ENCODE results near the gene EPB41. TPM values are rescaled to one million over a fixed set of nuclear protein-coding genes. Genes with fewer than 3 reads are reported as not detected.
A peak's percentile ranks its signal among the peaks of the same experiment; 100 is the strongest.

EPB41 gene
- total RNA-seq, 4 donors from 2014 or later: 28.5 to 43.9 (median 41.8) TPM

DNA sequence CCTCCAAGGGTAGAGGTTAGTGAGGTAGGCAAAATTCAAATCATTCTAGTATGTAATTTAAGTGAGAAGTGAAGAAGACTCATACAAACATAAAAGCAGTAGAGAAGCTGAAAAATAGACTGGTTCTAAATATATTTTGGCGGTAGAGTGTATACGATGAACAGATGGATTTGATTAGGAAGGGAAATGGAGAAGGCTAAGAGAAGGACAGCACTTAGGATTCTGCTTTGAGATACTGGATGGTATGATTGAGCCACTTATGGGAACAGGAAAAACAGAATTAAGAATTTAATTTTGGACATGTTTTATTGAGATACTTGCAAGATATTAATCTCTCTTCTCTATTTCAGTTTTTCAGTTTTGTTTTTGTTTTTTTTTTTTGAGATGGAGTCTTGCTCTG, 60.1 kb downstream of the EPB41 start:
- Histone ChIP-seq H3K27me3 (no peaks in the 10 kb centered on the region), H3K36me3 (no peaks in the 10 kb centered on the region), H3K4me3 (no peak overlapping the region), H3K27ac (peak overlapping the region in 1 of 4 donors; percentile 50), H3K9me3 (no peaks in the 10 kb centered on the region), H3K4me1 (peaks cover 0 to 34% (median 12%) of the 10 kb centered on the region in 3 donors)
- no peak for DNase-seq
- intact Hi-C loops (cut with DNase I): no loop called here
- no peak for TF ChIP-seq POLR2A (IDR thresholded peaks at IDR 0.05)
- TF ChIP-seq, protein P1, sequence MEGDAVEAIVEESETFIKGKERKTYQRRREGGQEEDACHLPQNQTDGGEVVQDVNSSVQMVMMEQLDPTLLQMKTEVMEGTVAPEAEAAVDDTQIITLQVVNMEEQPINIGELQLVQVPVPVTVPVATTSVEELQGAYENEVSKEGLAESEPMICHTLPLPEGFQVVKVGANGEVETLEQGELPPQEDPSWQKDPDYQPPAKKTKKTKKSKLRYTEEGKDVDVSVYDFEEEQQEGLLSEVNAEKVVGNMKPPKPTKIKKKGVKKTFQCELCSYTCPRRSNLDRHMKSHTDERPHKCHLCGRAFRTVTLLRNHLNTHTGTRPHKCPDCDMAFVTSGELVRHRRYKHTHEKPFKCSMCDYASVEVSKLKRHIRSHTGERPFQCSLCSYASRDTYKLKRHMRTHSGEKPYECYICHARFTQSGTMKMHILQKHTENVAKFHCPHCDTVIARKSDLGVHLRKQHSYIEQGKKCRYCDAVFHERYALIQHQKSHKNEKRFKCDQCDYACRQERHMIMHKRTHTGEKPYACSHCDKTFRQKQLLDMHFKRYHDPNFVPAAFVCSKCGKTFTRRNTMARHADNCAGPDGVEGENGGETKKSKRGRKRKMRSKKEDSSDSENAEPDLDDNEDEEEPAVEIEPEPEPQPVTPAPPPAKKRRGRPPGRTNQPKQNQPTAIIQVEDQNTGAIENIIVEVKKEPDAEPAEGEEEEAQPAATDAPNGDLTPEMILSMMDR (IDR thresholded peaks at IDR 0.05): no peak
- 71 to 79% methylated on average over 2 of the region's 2 CpGs for WGBS, 2 donors

DNA sequence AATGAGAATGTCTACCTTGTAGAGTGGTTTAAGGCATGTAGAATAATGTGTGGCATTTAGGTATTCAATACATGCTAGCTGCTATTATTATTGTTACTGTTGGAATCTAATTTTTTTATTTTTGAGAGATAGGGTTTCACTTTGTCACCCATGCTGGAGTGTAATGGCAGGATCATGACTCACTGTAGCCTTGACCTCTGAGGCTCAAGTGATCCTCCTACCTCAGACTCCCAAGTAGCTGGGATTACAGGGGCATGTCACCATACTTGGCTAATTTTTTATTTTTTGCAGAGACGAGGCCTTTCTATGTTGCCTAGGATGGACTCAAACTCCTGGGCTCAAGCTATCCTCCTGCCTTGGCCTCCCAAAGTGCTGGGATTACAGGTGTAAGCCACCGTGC, 61.9 kb downstream of the EPB41 start:
- TF ChIP-seq, protein P1 (IDR thresholded peaks at IDR 0.05): no peak
- TF ChIP-seq POLR2A (IDR thresholded peaks at IDR 0.05): no peak

DNA sequence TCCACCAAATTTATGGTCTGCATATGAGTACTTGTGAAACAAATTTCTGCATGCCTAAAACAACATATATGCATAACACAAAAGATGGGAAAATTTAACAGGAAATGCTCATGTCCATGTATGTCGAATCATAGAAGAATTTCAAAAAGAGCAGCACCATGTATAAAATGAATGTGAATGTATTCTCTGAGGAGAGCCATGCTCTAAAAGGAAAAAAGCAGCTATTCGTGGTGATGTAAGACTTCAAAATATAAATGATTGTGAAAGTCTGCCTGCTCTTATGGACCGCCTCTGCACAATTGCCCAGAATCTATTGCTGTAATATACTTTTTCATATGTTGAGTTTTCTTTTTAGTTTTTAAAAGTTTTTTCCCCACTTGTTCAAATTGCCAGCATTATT, 66.8 kb downstream of the EPB41 start:
- intact Hi-C loops (cut with DNase I): no loop called here
- TF ChIP-seq, protein P1 (IDR thresholded peaks at IDR 0.05): no peak
- TF ChIP-seq POLR2A (IDR thresholded peaks at IDR 0.05): no peak
- DNase-seq: no peak
- H3K9me3 ChIP-seq: no peaks in the 10 kb centered on the region
- H3K27me3 ChIP-seq: no peaks in the 10 kb centered on the region
- H3K4me1 ChIP-seq: peaks cover 0 to 3% (median 0%) of the 10 kb centered on the region in 3 donors
- no peak overlapping the region for H3K4me3 ChIP-seq
- H3K27ac ChIP-seq: no peak overlapping the region
- 77 to 81% methylated on average over 3 of the region's 3 CpGs for WGBS, 2 donors
- H3K36me3 ChIP-seq: peaks cover 0 to 8% (median 0%) of the 10 kb centered on the region in 3 donors

More for the DNA sequence above, 61.9 kb downstream of the EPB41 start:
- no peak for DNase-seq
- Histone ChIP-seq H3K27ac (no peak overlapping the region), H3K4me3 (no peak overlapping the region), H3K9me3 (no peaks in the 10 kb centered on the region), H3K27me3 (no peaks in the 10 kb centered on the region), H3K36me3 (no peaks in the 10 kb centered on the region), H3K4me1 (peaks cover 0 to 33% (median 12%) of the 10 kb centered on the region in 3 donors)
- 88 to 100% methylated on average over 2 of the region's 2 CpGs for WGBS, 2 donors
- intact Hi-C loops (cut with DNase I): no loop called here

- Histone ChIP-seq H3K4me3 (no peak overlapping the region), H3K4me1 (peaks cover 0 to 6% (median 0%) of the 10 kb centered on the region in 3 donors), H3K36me3 (peaks cover 0 to 8% (median 0%) of the 10 kb centered on the region in 3 donors), H3K9me3 (no peaks in the 10 kb centered on the region), H3K27me3 (no peaks in the 10 kb centered on the region), H3K27ac (no peak overlapping the region)
- TF ChIP-seq, protein P1 (IDR thresholded peaks at IDR 0.05): no peak
- no peak for DNase-seq
- WGBS, 2 donors: 95 to 97% methylated on average over 6 of the region's 6 CpGs
- intact Hi-C loops (cut with DNase I): no loop called here
Measured at GRCh38 chr1:28982198-28982597, 67.8 kb downstream of the EPB41 start.

GRCh38 chr1:28983091-28983490, 68.7 kb downstream of the EPB41 start:
- TF ChIP-seq, protein P1 (IDR thresholded peaks at IDR 0.05): no peak
- no peak for TF ChIP-seq POLR2A (IDR thresholded peaks at IDR 0.05)
- peaks cover 0 to 6% (median 0%) of the 10 kb centered on the region in 3 donors for H3K4me1 ChIP-seq
- 83 to 88% methylated on average over 1 of the region's 1 CpG for WGBS, 2 donors
- intact Hi-C loops (cut with DNase I): no loop called here
- H3K27me3 ChIP-seq: no peaks in the 10 kb centered on the region
- no peak overlapping the region for H3K27ac ChIP-seq
- peaks cover 0 to 15% (median 0%) of the 10 kb centered on the region in 3 donors for H3K36me3 ChIP-seq
- no peak for DNase-seq
- no peak overlapping the region for H3K4me3 ChIP-seq
- H3K9me3 ChIP-seq: no peaks in the 10 kb centered on the region

Data from esophagus squamous epithelium (tissue), 5 donors.